ENCODE measurements around the gene ADGRF5.
A peak's percentile ranks its signal among the peaks of the same experiment; 100 is the strongest.

Gene ADGRF5

DNA sequence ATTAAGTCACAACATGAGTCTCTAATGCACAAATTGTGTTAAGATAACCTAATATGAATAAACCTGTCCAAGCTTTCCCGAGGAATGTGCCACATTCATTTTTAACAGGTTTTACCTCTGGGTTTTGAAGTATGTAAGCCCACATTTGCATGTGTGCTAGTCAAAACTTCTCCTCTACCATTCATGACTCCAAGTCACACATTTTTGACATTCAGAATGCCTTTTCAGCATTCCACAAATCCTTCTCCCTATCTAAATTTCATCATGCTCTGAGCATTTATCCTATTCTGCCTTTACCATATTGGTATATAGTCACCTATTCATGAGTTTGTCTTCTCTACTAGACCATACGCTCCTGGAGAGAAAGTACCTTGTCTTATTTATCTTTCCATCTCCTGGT, 56.5 kb downstream of the ADGRF5 start:
- Histone ChIP-seq H3K9ac (ENCODE audit: low read depth, low read length, poor library complexity, severe bottlenecking) (no peak overlapping the region), H3K4me3 (ENCODE audit: low read length, poor library complexity, severe bottlenecking) (no peak overlapping the region), H4K20me1 (ENCODE audit: insufficient read depth, low read length, poor library complexity, severe bottlenecking) (no peaks in the 10 kb centered on the region), H2AFZ (ENCODE audit: low read length) (no peak overlapping the region), H3K36me3 (ENCODE audit: insufficient read depth, low read length) (no peaks in the 10 kb centered on the region), H3K9me2 (replicated peaks; ENCODE audit: low read depth, low read length) (no peaks in the 10 kb centered on the region), H3K4me2 (ENCODE audit: low read depth, low read length, poor library complexity, severe bottlenecking) (no peak overlapping the region), H3F3A (ENCODE audit: low read depth) (no peaks in the 10 kb centered on the region), H3K27me3 (ENCODE audit: insufficient read depth, low read length, poor library complexity, severe bottlenecking) (no peaks in the 10 kb centered on the region), H3K4me1 (ENCODE audit: insufficient read depth, low read length, poor library complexity, severe bottlenecking) (no peaks in the 10 kb centered on the region), H3K79me2 (ENCODE audit: insufficient read depth, low read length) (no peaks in the 10 kb centered on the region), H3K9me3 (ENCODE audit: insufficient read depth, low read depth, low read length) (no peaks in the 10 kb centered on the region)
- TF ChIP-seq, protein P1, sequence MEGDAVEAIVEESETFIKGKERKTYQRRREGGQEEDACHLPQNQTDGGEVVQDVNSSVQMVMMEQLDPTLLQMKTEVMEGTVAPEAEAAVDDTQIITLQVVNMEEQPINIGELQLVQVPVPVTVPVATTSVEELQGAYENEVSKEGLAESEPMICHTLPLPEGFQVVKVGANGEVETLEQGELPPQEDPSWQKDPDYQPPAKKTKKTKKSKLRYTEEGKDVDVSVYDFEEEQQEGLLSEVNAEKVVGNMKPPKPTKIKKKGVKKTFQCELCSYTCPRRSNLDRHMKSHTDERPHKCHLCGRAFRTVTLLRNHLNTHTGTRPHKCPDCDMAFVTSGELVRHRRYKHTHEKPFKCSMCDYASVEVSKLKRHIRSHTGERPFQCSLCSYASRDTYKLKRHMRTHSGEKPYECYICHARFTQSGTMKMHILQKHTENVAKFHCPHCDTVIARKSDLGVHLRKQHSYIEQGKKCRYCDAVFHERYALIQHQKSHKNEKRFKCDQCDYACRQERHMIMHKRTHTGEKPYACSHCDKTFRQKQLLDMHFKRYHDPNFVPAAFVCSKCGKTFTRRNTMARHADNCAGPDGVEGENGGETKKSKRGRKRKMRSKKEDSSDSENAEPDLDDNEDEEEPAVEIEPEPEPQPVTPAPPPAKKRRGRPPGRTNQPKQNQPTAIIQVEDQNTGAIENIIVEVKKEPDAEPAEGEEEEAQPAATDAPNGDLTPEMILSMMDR (conservative IDR thresholded peaks at IDR 0.05; ENCODE audit: low read length) = no peak
- TF ChIP-seq EZH2phosphoT487 (IDR thresholded peaks at IDR 0.05; ENCODE audit: borderline replicate concordance) = no peak

DNA sequence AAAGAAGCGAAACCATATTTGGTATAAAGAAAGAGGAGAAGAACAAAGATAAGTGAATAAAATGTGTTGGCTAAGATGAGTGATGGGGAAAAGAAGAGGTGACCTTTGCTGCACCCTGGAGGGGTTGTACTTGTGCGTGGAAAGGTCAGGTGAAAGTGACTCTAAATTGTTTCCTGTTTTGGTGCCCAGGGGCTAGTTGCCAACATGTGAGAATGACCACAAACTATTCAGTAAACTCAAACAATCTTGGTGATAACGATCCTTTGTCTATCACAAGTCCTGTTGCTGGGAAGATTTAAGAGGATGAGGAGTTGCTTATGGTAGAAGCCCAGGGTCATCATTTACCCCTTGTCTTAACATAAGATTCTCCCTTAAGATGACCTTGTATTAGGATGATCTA, 57.9 kb downstream of the ADGRF5 start:
- no peak overlapping the region for H2AFZ ChIP-seq (ENCODE audit: low read length)
- no peak overlapping the region for H3K9ac ChIP-seq (ENCODE audit: low read depth, low read length, poor library complexity, severe bottlenecking)
- H3K4me1 ChIP-seq (ENCODE audit: insufficient read depth, low read length, poor library complexity, severe bottlenecking) = no peaks in the 10 kb centered on the region
- no peaks in the 10 kb centered on the region for H3K27me3 ChIP-seq (ENCODE audit: insufficient read depth, low read length, poor library complexity, severe bottlenecking)
- H3K36me3 ChIP-seq (ENCODE audit: insufficient read depth, low read length) = no peaks in the 10 kb centered on the region
- H3K9me2 ChIP-seq (replicated peaks; ENCODE audit: low read depth, low read length) = no peaks in the 10 kb centered on the region
- H3K9me3 ChIP-seq (ENCODE audit: insufficient read depth, low read depth, low read length) = no peaks in the 10 kb centered on the region
- no peaks in the 10 kb centered on the region for H4K20me1 ChIP-seq (ENCODE audit: insufficient read depth, low read length, poor library complexity, severe bottlenecking)
- no peaks in the 10 kb centered on the region for H3F3A ChIP-seq (ENCODE audit: low read depth)
- H3K4me2 ChIP-seq (ENCODE audit: low read depth, low read length, poor library complexity, severe bottlenecking) = no peak overlapping the region
- no peak for TF ChIP-seq EZH2phosphoT487 (IDR thresholded peaks at IDR 0.05; ENCODE audit: borderline replicate concordance)
- TF ChIP-seq, protein P1 (conservative IDR thresholded peaks at IDR 0.05; ENCODE audit: low read length) = no peak
- H3K4me3 ChIP-seq (ENCODE audit: low read length, poor library complexity, severe bottlenecking) = no peak overlapping the region
- H3K79me2 ChIP-seq (ENCODE audit: insufficient read depth, low read length) = no peaks in the 10 kb centered on the region

DNA sequence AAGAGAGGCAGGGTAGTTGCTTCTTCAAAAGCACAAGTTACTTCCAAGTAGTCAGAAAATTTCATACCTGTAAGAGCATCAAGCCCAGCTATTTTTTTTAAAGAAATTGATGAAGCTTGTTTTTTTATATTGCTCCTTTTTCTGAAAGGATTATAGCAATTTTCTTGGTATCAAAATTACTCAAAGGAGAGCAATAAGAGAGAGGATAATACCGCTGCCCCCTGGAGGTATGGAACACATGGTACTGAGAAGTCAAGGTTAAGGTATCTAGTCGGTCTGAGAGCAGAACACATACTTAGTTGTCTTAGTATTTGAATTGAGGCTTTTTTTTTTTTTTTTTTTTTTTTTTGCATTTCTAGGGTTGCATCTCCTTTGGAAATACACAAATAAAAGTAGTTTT, 59.4 kb downstream of the ADGRF5 start:
- Histone ChIP-seq H3K9me3 (ENCODE audit: insufficient read depth, low read depth, low read length) (no peaks in the 10 kb centered on the region), H3K79me2 (ENCODE audit: insufficient read depth, low read length) (no peaks in the 10 kb centered on the region), H3K9ac (ENCODE audit: low read depth, low read length, poor library complexity, severe bottlenecking) (no peak overlapping the region), H3K27me3 (ENCODE audit: insufficient read depth, low read length, poor library complexity, severe bottlenecking) (no peaks in the 10 kb centered on the region), H3K4me1 (ENCODE audit: insufficient read depth, low read length, poor library complexity, severe bottlenecking) (no peaks in the 10 kb centered on the region), H3K9me2 (replicated peaks; ENCODE audit: low read depth, low read length) (no peaks in the 10 kb centered on the region), H3F3A (ENCODE audit: low read depth) (no peaks in the 10 kb centered on the region), H3K4me3 (ENCODE audit: low read length, poor library complexity, severe bottlenecking) (no peak overlapping the region), H2AFZ (ENCODE audit: low read length) (no peak overlapping the region), H3K4me2 (ENCODE audit: low read depth, low read length, poor library complexity, severe bottlenecking) (no peak overlapping the region), H4K20me1 (ENCODE audit: insufficient read depth, low read length, poor library complexity, severe bottlenecking) (no peaks in the 10 kb centered on the region), H3K36me3 (ENCODE audit: insufficient read depth, low read length) (no peaks in the 10 kb centered on the region)
- TF ChIP-seq EZH2phosphoT487 (IDR thresholded peaks at IDR 0.05; ENCODE audit: borderline replicate concordance) = no peak
- TF ChIP-seq, protein P1 (conservative IDR thresholded peaks at IDR 0.05; ENCODE audit: low read length) = peak; percentile 46

Measured in Loucy (cell line).